Measurements from ENCODE around the gene FEZF2. TPM values are rescaled to one million over a fixed set of nuclear protein-coding genes. Genes with fewer than 3 reads are reported as not detected.

FEZF2 gene
- total RNA-seq, 1 donor from 2014 or later, result not detected

DNA sequence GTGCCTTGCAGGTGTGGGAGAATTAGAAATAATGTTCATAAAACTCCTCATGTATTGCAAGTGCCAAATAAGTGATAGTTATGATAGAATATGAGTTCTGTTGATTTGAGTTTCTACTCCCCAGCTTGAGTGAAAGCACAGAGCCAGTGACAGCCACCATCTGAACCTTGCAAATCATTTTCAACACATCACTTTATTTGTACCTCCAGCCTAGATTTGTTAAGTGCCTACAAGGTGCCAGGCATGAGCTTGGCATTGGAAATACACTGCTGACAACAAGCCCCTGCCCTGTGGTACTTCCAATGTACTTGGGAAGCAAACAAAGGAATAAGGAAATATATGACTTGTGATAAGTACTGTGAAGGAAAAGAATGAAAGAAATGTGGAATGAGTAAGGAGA is 17.0 kb downstream of the FEZF2 start:
- ATAC-seq (no peak), DNase-seq (ENCODE audit: missing footprints) (no peak)
- intact Hi-C loops (cut with DNase I), result no loop called here

DNA sequence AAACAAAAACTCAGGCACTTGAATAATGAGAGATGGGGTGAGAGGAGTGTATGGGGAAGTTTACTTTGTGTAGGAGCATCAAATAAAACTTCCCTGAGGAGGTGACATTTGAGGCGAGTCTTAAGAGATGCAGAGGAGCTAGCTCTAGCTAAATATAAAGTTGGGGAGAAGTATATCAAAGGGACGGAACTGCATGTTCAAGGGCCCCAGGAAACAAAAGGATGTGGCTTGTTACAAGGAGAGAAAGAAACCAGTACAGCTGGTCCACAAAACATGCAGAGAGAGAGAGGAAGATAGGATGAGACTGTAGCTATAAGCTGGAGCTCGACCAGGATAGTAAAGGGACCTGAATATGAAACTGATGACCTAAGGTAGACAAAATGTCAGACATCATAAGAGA is 17.6 kb downstream of the FEZF2 start:
- intact Hi-C loops (cut with DNase I), result no loop called here
- no peak for DNase-seq (ENCODE audit: missing footprints)
- ATAC-seq, result no peak

DNA sequence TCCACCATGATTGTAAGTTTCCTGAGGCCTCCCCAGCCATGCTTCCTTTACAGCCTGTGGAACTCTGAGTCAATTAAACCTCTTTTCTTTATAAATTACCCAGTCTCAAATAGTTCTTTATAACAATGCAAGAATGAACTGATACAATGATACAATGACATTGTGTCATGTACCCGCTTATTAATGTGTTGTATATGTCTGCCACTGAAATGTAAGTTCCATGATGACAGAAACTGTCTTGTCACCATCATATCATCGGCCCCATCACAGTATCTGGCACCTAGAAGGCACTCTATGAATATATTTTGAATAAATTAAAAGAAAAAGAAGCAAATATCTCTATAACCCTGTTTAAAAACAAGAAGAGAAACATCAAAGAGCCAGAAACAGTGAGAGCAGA is 29.6 kb downstream of the FEZF2 start:
- intact Hi-C loops (cut with DNase I), result no loop called here

DNA sequence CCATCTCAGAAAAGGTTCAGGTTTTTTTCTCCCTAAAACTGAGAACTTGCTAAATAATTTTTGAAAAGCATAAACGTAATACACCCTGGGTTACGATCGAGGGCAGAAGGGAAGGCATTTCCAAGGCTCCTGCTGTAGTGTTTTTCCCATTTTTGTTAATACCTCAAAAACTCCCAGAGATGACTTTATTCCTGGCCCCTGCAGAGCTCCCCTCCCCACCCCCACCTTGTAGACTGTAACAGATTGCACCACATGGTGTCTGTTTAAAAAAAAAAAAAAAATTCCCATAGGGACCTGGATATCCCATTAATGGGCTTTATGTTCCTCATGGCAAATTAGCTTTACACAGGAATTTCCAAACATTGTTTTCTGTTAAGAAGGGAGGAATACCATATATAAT is 38.2 kb downstream of the FEZF2 start:
- intact Hi-C loops (cut with DNase I), result no loop called here
- ATAC-seq (no peak), DNase-seq (ENCODE audit: missing footprints) (no peak)

More for the DNA sequence above, 29.6 kb downstream of the FEZF2 start:
- no peak for ATAC-seq
- no peak for DNase-seq (ENCODE audit: missing footprints)

DNA sequence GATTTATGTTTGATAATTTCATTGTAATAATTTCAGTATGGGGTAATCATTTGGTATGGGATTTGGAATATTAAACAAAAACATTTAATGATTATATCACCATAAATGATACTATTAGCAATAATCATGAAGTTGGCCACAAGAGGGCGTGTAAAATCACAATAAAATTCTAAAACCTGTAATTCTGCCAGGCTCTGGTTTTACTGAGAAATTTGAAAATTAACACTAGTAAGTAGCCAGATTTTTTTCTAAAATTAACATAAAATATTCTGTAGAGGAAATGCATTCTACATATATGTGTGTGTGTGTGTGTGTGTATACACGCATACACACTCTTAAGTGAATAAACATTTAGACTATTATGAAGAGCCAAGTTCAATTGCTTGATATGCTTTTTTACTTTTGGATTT is 40.5 kb downstream of the FEZF2 start:
- intact Hi-C loops (cut with DNase I), result no loop called here
- DNase-seq (ENCODE audit: missing footprints), result no peak

DNA sequence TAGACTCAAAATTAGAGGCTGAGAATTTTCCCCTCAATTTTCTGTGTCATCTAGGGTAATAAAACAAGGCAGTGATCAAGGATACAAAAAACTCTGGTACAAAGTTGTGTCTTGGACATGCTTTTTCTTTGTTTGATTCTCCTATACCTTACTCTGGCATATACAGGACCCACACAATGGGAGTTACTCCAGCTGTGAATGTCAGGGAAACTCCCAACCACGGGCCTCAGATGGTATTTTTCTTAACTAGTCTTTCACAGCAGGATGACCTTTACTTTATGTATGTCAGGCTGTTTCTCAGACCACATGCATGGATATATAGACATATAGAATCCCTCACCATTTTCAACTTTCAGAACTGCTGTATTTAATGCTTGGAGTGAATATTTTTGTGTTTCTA is 41.3 kb downstream of the FEZF2 start:
- intact Hi-C loops (cut with DNase I), result no loop called here

More for the DNA sequence above, 40.5 kb downstream of the FEZF2 start:
- ATAC-seq, result no peak

DNA sequence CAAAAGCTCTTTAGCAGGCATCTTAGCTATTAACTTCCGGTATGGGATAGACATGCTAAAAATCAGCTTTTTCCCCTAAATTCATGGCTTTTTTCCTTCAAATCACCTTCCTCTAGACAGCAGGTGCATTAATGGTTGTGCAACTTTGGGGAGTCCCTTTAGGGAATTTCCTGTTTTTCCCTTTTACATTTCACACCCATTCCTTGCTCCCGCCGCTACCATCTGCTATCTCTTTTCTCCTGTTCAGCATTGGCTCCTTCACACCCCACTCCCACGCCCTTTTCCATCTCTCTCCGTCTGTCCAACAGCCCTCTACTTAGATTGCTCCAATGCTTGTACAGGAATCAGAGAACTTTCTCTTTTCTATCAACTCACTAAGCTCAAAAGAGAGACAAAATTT is 43.4 kb downstream of the FEZF2 start:
- intact Hi-C loops (cut with DNase I), result no loop called here
- no peak for ATAC-seq
- DNase-seq (ENCODE audit: missing footprints), result no peak

More for the DNA sequence above, 41.3 kb downstream of the FEZF2 start:
- ATAC-seq (no peak), DNase-seq (ENCODE audit: missing footprints) (no peak)

DNA sequence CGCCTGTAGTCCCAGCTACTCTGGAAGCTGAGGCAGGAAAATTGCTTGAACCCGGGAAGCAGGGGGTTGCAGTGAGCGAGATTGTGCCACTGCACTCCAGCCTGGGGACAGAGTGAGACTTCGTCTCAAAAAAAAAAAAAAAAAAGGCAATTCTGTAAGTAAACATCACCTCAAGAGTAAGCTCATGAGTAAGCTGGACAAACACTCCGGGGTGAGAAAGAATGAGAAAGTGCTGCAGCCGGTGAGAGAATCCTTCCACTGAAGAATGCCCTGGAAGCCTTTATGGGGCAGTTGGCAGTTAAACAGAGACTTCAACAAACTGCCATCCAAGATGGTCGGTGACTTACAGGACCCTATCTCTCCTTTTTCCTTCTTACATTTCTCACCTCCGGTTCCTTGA is 47.5 kb downstream of the FEZF2 start:
- intact Hi-C loops (cut with DNase I), result no loop called here
- ATAC-seq (no peak), DNase-seq (ENCODE audit: missing footprints) (no peak)

DNA sequence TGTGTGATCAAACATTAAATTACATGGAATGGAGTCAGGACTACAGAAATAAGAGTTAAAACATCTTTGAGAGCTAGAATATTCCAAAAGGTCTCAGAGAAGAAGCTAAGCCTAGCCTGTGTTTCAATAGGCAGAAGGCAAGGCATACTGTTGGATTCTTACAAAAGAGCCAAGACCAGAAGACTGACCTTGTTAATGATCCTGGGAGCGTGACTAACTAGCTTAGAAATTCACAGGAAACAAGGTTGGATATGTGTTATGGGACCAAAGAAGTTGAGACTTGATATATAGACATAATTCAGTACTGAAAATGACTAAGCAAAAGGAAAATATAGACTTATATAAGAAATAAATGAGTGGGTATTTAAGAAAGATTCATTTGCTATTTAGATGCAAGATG is 50.1 kb downstream of the FEZF2 start:
- no peak for ATAC-seq
- intact Hi-C loops (cut with DNase I), result no loop called here

More for the DNA sequence above, 50.1 kb downstream of the FEZF2 start:
- DNase-seq (ENCODE audit: missing footprints), result no peak

Measured in Right ventricle myocardium inferior (tissue), 1 donor.